Measurements from ENCODE around the gene CBLIF. TPM values are rescaled to one million over a fixed set of nuclear protein-coding genes. Genes with fewer than 3 reads are reported as not detected.

The CBLIF gene
- total RNA-seq, 5 donors from 2014 or later (not counting 1 experiment from before 2014, with no cell fraction given) = not detected

DNA sequence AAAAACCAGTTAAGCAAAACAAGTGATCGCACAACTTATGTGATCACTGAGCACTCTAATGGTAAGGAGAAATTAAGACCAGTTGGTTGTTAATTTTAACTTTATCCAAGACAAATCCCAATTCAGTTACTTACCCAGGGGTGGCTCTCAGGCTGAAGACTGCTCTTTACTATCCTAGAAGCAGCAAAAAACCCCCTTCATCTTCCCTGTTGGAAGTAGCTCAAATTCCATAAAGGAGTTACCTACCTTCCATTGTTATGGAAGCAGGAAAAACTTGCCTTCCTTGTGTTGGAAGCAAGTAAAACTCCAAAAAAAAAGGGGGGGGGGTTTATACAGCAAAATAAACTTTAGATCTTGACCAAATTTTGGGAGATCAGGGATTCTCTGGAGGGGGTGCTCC, 29.5 kb downstream of the CBLIF start:
- ChIA-PET CTCF (interaction anchor here in 1 of 2 donors (0.6 to 2.0 kb wide), 3 partner anchors 9 to 104 kb away, joined by 3 to 7 read pairs (median 6); no protein-coding TSS in a partner anchor), POLR2A (no interaction called here)
- no peak for ATAC-seq (replicated peaks in 1 of 4)
- Histone ChIP-seq H3K36me3 (ENCODE audit: control insufficient read depth in 2 of 2, extremely low read depth in 1 of 2, insufficient read depth in 1 of 2, low read length in 1 of 2) (no peaks in the 10 kb centered on the region), H3K27me3 (replicated peaks in 1 of 2; ENCODE audit: control insufficient read depth in 2 of 2, extremely low read depth in 1 of 2, insufficient read depth in 2 of 2, low read length in 1 of 2) (no peaks in the 10 kb centered on the region), H3K4me1 (ENCODE audit: control insufficient read depth in 1 of 2, extremely low read depth in 1 of 2, insufficient read depth in 2 of 2, low read length in 2 of 2) (peaks cover 6 to 7% of the 10 kb centered on the region in 2 experiments), H3K27ac (ENCODE audit: low read length) (no peak overlapping the region), H3K9me3 (no peaks in the 10 kb centered on the region), H3K4me3 (ENCODE audit: control insufficient read depth in 1 of 2, extremely low read depth in 1 of 2, low read length in 1 of 2) (no peak overlapping the region)
- H3K4me1 Mint-ChIP-seq = peaks cover 14 to 26% (median 24%) of the 10 kb centered on the region in 3 donors
- no peak overlapping the region for H3K27ac Mint-ChIP-seq
- H3K4me3 Mint-ChIP-seq = no peak overlapping the region
- H3K9me3 Mint-ChIP-seq = peaks cover 0 to 4% (median 3%) of the 10 kb centered on the region in 3 donors
- no peaks in the 10 kb centered on the region for H3K27me3 Mint-ChIP-seq
- no peak for DNase-seq
- WGBS (ENCODE audit: insufficient coverage) = no CpG with 5 or more reads among the region's 1 CpG
- no peaks in the 10 kb centered on the region for H3K36me3 Mint-ChIP-seq

GRCh38 chr11:59814021-59814420, 31.3 kb downstream of the CBLIF start:
- H3K4me3 ChIP-seq (ENCODE audit: control insufficient read depth in 1 of 2, extremely low read depth in 1 of 2, low read length in 1 of 2) = no peak overlapping the region

DNA sequence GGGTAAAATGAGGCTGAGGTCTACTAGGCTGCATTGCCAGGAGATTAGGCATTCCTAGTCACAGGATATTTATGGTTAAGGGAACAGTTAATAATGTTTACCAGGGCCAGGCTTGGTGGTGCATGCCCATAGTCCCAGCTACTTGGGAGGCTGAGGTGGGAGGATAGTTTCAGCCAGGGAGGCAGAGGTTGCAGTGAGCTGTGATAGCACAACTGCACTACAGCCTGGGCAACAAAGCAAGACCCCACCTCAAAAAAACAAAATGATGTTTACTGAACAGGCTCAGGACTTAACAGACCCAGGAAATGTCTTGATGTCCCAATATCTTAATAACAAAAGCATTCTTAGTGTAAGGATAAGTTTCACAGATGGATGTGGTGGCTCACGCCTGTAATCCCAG, 31.9 kb downstream of the CBLIF start:
- ChIA-PET CTCF (interaction anchor here in 1 of 2 donors (0.9 kb wide), 1 partner anchor 61 kb away, joined by 6 read pairs; no protein-coding TSS in a partner anchor), POLR2A (no interaction called here)
- no peak for DNase-seq
- H3K27ac Mint-ChIP-seq = no peak overlapping the region
- no peaks in the 10 kb centered on the region for H3K9me3 ChIP-seq
- no peak overlapping the region for H3K4me3 Mint-ChIP-seq
- peaks cover 0 to 5% of the 10 kb centered on the region in 2 donors for H3K36me3 ChIP-seq (ENCODE audit: control insufficient read depth in 2 of 2, extremely low read depth in 1 of 2, insufficient read depth in 1 of 2, low read length in 1 of 2)
- H3K4me1 ChIP-seq (ENCODE audit: control insufficient read depth in 1 of 2, extremely low read depth in 1 of 2, insufficient read depth in 2 of 2, low read length in 2 of 2) = peaks cover 6 to 16% of the 10 kb centered on the region in 2 experiments
- peaks cover 18 to 32% (median 29%) of the 10 kb centered on the region in 3 donors for H3K4me1 Mint-ChIP-seq
- no peaks in the 10 kb centered on the region for H3K27me3 Mint-ChIP-seq
- no peak overlapping the region for H3K4me3 ChIP-seq (ENCODE audit: control insufficient read depth in 1 of 2, extremely low read depth in 1 of 2, low read length in 1 of 2)
- no peak overlapping the region for H3K27ac ChIP-seq (ENCODE audit: low read length)
- WGBS (ENCODE audit: insufficient coverage) = no CpG with 5 or more reads among the region's 1 CpG
- no peaks in the 10 kb centered on the region for H3K36me3 Mint-ChIP-seq
- no peaks in the 10 kb centered on the region for H3K27me3 ChIP-seq (replicated peaks in 1 of 2; ENCODE audit: control insufficient read depth in 2 of 2, extremely low read depth in 1 of 2, insufficient read depth in 2 of 2, low read length in 1 of 2)
- peaks cover 0 to 4% (median 3%) of the 10 kb centered on the region in 3 donors for H3K9me3 Mint-ChIP-seq
- ATAC-seq (replicated peaks in 1 of 4) = no peak

More at GRCh38 chr11:59814021-59814420, 31.3 kb downstream of the CBLIF start:
- peaks cover 24 to 35% (median 32%) of the 10 kb centered on the region in 3 donors for H3K4me1 Mint-ChIP-seq
- H3K27ac Mint-ChIP-seq = no peak overlapping the region
- peak in 1 of 35 experiments; percentile 8 for DNase-seq
- H3K27me3 Mint-ChIP-seq = no peaks in the 10 kb centered on the region
- H3K36me3 Mint-ChIP-seq = no peaks in the 10 kb centered on the region
- H3K9me3 ChIP-seq = no peaks in the 10 kb centered on the region
- no peak overlapping the region for H3K27ac ChIP-seq (ENCODE audit: low read length)
- peak overlapping the region in 1 of 3 donors; percentile 1 for H3K4me3 Mint-ChIP-seq
- no peaks in the 10 kb centered on the region for H3K27me3 ChIP-seq (replicated peaks in 1 of 2; ENCODE audit: control insufficient read depth in 2 of 2, extremely low read depth in 1 of 2, insufficient read depth in 2 of 2, low read length in 1 of 2)
- CTCF ChIA-PET = interaction anchor here in 1 of 2 donors (0.9 kb wide), 1 partner anchor 62 kb away, joined by 6 read pairs; no protein-coding TSS in a partner anchor
- POLR2A ChIA-PET = no interaction called here
- no peak for ATAC-seq (replicated peaks in 1 of 4)
- H3K9me3 Mint-ChIP-seq = peaks cover 0 to 4% (median 3%) of the 10 kb centered on the region in 3 donors
- peaks cover 0 to under 1% of the 10 kb centered on the region in 2 donors for H3K36me3 ChIP-seq (ENCODE audit: control insufficient read depth in 2 of 2, extremely low read depth in 1 of 2, insufficient read depth in 1 of 2, low read length in 1 of 2)
- no CpG with 5 or more reads among the region's 1 CpG for WGBS (ENCODE audit: insufficient coverage)
- peaks cover 10 to 21% of the 10 kb centered on the region in 2 experiments for H3K4me1 ChIP-seq (ENCODE audit: control insufficient read depth in 1 of 2, extremely low read depth in 1 of 2, insufficient read depth in 2 of 2, low read length in 2 of 2)

DNA sequence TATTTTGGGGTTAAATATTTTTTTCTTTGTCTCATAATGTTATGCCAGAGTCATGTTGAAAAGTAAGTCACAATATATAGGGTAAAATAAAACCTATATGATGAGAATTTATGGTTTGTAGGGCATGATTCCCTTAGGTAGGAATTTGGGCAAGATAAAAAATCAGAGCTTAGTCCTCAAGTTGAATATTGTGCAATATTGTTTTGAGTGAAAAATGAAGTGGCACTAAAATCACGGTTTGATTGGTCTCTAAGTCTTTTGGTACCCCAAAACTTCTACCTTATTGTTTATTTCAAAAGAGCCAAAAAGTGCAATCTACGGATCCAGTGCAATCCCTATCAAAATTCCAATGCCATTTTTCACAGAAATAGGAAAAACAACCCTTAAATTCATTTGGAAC, 33.1 kb downstream of the CBLIF start:
- no peak overlapping the region for H3K4me3 Mint-ChIP-seq
- 86% methylated on average over 1 of the region's 2 CpGs for WGBS (ENCODE audit: insufficient coverage)
- no peaks in the 10 kb centered on the region for H3K27me3 ChIP-seq (replicated peaks in 1 of 2; ENCODE audit: control insufficient read depth in 2 of 2, extremely low read depth in 1 of 2, insufficient read depth in 2 of 2, low read length in 1 of 2)

GRCh38 chr11:59810911-59811259, 34.4 kb downstream of the CBLIF start:
- ATAC-seq (replicated peaks in 1 of 4) (no peak), DNase-seq (no peak)
- no peaks in the 10 kb centered on the region for H3K9me3 ChIP-seq
- 46% methylated on average over 4 of the region's 8 CpGs for WGBS (ENCODE audit: insufficient coverage)
- Mint-ChIP-seq H3K27ac (peak overlapping the region; percentile 78 to 91), H3K36me3 (peaks cover 14% of the 10 kb centered on the region), H3K9me3 (peaks cover 0 to 4% (median 3%) of the 10 kb centered on the region in 3 donors), H3K4me3 (peak overlapping the region; percentile 89 to 92 (median 89)), H3K27me3 (no peaks in the 10 kb centered on the region), H3K4me1 (peaks cover 24 to 29% (median 24%) of the 10 kb centered on the region in 3 donors)
- no peaks in the 10 kb centered on the region for H3K27me3 ChIP-seq (replicated peaks in 1 of 2; ENCODE audit: control insufficient read depth in 2 of 2, extremely low read depth in 1 of 2, insufficient read depth in 2 of 2, low read length in 1 of 2)
- peaks cover 0 to 27% of the 10 kb centered on the region in 2 donors for H3K36me3 ChIP-seq (ENCODE audit: control insufficient read depth in 2 of 2, extremely low read depth in 1 of 2, insufficient read depth in 1 of 2, low read length in 1 of 2)
- peak overlapping the region; percentile 63 for H3K27ac ChIP-seq (ENCODE audit: low read length)
- CTCF ChIA-PET = interaction anchor here in 1 of 2 donors (1.3 to 1.8 kb wide), 2 partner anchors 56 to 142 kb away, joined by 16 to 17 read pairs; partner anchors contain the start of genes PATL1 and STX3
- POLR2A ChIA-PET = no interaction called here
- peaks cover 6 to 16% of the 10 kb centered on the region in 2 experiments for H3K4me1 ChIP-seq (ENCODE audit: control insufficient read depth in 1 of 2, extremely low read depth in 1 of 2, insufficient read depth in 2 of 2, low read length in 2 of 2)
- peak overlapping the region; percentile 73 to 91 for H3K4me3 ChIP-seq (ENCODE audit: control insufficient read depth in 1 of 2, extremely low read depth in 1 of 2, low read length in 1 of 2)

More for the DNA sequence above, 33.1 kb downstream of the CBLIF start:
- Mint-ChIP-seq H3K27ac (no peak overlapping the region), H3K9me3 (peaks cover 0 to 4% (median 3%) of the 10 kb centered on the region in 3 donors), H3K27me3 (no peaks in the 10 kb centered on the region), H3K36me3 (peaks cover 3% of the 10 kb centered on the region), H3K4me1 (peaks cover 17 to 29% (median 24%) of the 10 kb centered on the region in 3 donors)
- ChIA-PET CTCF (no interaction called here), POLR2A (no interaction called here)
- ATAC-seq (replicated peaks in 1 of 4) = no peak
- no peak overlapping the region for H3K4me3 ChIP-seq (ENCODE audit: control insufficient read depth in 1 of 2, extremely low read depth in 1 of 2, low read length in 1 of 2)
- peaks cover 6 to 16% of the 10 kb centered on the region in 2 experiments for H3K4me1 ChIP-seq (ENCODE audit: control insufficient read depth in 1 of 2, extremely low read depth in 1 of 2, insufficient read depth in 2 of 2, low read length in 2 of 2)
- no peak overlapping the region for H3K27ac ChIP-seq (ENCODE audit: low read length)
- peaks cover 0 to 13% of the 10 kb centered on the region in 2 donors for H3K36me3 ChIP-seq (ENCODE audit: control insufficient read depth in 2 of 2, extremely low read depth in 1 of 2, insufficient read depth in 1 of 2, low read length in 1 of 2)
- DNase-seq = no peak
- no peaks in the 10 kb centered on the region for H3K9me3 ChIP-seq

DNA sequence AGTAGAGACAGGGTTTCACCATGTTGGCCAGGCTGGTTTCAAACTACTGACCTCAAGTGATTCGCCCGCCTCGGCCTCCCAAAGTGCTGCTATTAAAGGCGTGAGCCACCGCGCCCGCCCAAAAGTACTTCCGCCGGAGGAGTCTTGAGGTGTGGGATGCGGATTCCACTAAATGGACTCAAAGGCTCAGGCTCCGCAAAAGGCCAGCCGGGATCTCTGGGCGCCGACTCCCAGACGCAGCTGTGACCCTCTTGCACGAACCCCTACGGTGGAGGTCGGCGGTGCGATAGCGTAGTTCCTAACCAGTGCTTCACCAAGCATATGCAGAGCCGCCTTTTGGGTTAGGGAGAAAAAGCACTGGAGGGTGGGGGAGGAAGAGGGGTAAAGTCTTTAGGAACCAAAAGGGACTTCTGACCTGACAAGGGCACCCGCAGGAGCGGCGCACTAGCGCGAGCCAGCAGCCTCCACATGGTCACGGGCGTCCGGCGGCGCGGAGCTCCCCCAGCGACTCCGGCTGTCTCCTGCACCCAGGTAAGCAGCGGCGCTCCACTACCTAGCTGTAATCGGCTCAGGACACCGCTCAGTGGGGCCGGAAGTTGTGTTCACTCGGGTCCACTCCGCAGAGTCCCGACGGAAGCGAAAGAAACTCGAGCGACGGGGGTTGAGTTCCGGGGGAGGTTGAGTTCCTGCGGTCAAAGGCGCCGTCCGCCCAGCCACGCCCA, 34.9 kb downstream of the CBLIF start, which contains the start of gene MRPL16:
MRPL16 (minus strand) TSS at position 590 of the 722 bp plus-strand sequence; CDS start at position 470, 120 bp downstream.
- Histone ChIP-seq H3K9me3 (no peaks in the 10 kb centered on the region), H3K27me3 (replicated peaks in 1 of 2; ENCODE audit: control insufficient read depth in 2 of 2, extremely low read depth in 1 of 2, insufficient read depth in 2 of 2, low read length in 1 of 2) (no peaks in the 10 kb centered on the region), H3K27ac (ENCODE audit: low read length) (peak within 1 kb of the TSS; percentile 63), H3K36me3 (ENCODE audit: control insufficient read depth in 2 of 2, extremely low read depth in 1 of 2, insufficient read depth in 1 of 2, low read length in 1 of 2) (peaks cover 0 to 31% of the 10 kb centered on the region in 2 donors), H3K4me1 (ENCODE audit: control insufficient read depth in 1 of 2, extremely low read depth in 1 of 2, insufficient read depth in 2 of 2, low read length in 2 of 2) (peaks cover 6 to 16% of the 10 kb centered on the region in 2 experiments), H3K4me3 (ENCODE audit: control insufficient read depth in 1 of 2, extremely low read depth in 1 of 2, low read length in 1 of 2) (peak within 1 kb of the TSS; percentile 73 to 91)
- peaks cover 14% of the 10 kb centered on the region for H3K36me3 Mint-ChIP-seq
- ChIA-PET CTCF (interaction anchor here (0.6 to 1.8 kb wide), 4 partner anchors 56 to 141 kb away, joined by 3 to 17 read pairs (median 12); partner anchors contain the start of genes PATL1 (in 1 of the 2) and STX3 (in 1 of the 2)), POLR2A (interaction anchor here in 1 of 2 donors (1.8 kb wide), 1 partner anchor 142 kb away, joined by 4 read pairs; the partner anchor contains the start of gene PATL1)
- DNase-seq = peak; percentile 78 to 94 (median 86)
- H3K9me3 Mint-ChIP-seq = peaks cover 0 to 4% (median 3%) of the 10 kb centered on the region in 3 donors
- H3K27me3 Mint-ChIP-seq = no peaks in the 10 kb centered on the region
- peaks cover 24 to 29% (median 24%) of the 10 kb centered on the region in 3 donors for H3K4me1 Mint-ChIP-seq
- peak within 1 kb of the TSS; percentile 89 to 92 (median 89) for H3K4me3 Mint-ChIP-seq
- ATAC-seq (replicated peaks in 1 of 4) = peak; percentile 99
- H3K27ac Mint-ChIP-seq = peak within 1 kb of the TSS; percentile 78 to 91
- WGBS (ENCODE audit: insufficient coverage) = under 1% methylated on average over 46 of the region's 54 CpGs

Measured in T-cell (primary cell).